KOPT-K1 (cell line): ENCODE measurements around the gene TRIM47.
A peak's percentile ranks its signal among the peaks of the same experiment; 100 is the strongest.

Experiments used
- H3K27ac ChIP-seq: fragments of 200-600 bp; sonication (generic); 2 replicates; pipeline ENCODE4 v1.5.1; 2016; ENCODE audit warnings: antibody characterized with exemption, mild to moderate bottlenecking, low read depth, low read length; ENCODE audit not compliant: poor library complexity, severe bottlenecking
- H3K36me3 ChIP-seq: fragments of 200-600 bp; sonication (generic); 2 replicates; pipeline ENCODE4 v1.5.1; 2017; ENCODE audit warnings: antibody characterized with exemption, mild to moderate bottlenecking, low read length, moderate library complexity; ENCODE audit not compliant: insufficient read depth
- H3K9me3 ChIP-seq: fragments of 200-600 bp; sonication (generic); 2 replicates; pipeline ENCODE4 v1.5.1; 2017; ENCODE audit warnings: antibody characterized with exemption, low read length, mild to moderate bottlenecking; ENCODE audit not compliant: insufficient read depth, poor library complexity, severe bottlenecking

TRIM47 gene

GRCh38 chr17:75850928-75851692 is 27.3 kb downstream of the TRIM47 start:
- peaks cover 56% of the 10 kb centered on the region for H3K36me3 ChIP-seq
- no peaks in the 10 kb centered on the region for H3K9me3 ChIP-seq
- no peak overlapping the region for H3K27ac ChIP-seq

GRCh38 chr17:75849724-75850123 is 28.7 kb downstream of the TRIM47 start:
- Histone ChIP-seq H3K9me3 (no peaks in the 10 kb centered on the region), H3K36me3 (peaks cover 61% of the 10 kb centered on the region), H3K27ac (no peak overlapping the region)

GRCh38 chr17:75849279-75849646 is 29.1 kb downstream of the TRIM47 start:
- Histone ChIP-seq H3K36me3 (peaks cover 61% of the 10 kb centered on the region), H3K9me3 (no peaks in the 10 kb centered on the region), H3K27ac (no peak overlapping the region)

- Histone ChIP-seq H3K9me3 (no peaks in the 10 kb centered on the region), H3K36me3 (peaks cover 61% of the 10 kb centered on the region), H3K27ac (no peak overlapping the region)
Observed at GRCh38 chr17:75848523-75849278, 29.7 kb downstream of the TRIM47 start.

- Histone ChIP-seq H3K36me3 (peaks cover 61% of the 10 kb centered on the region), H3K27ac (no peak overlapping the region), H3K9me3 (no peaks in the 10 kb centered on the region)
Observed at GRCh38 chr17:75847614-75848522, 30.5 kb downstream of the TRIM47 start.

- H3K9me3 ChIP-seq: no peaks in the 10 kb centered on the region
- H3K36me3 ChIP-seq: peaks cover 67% of the 10 kb centered on the region
- H3K27ac ChIP-seq: no peak overlapping the region
Observed at GRCh38 chr17:75846692-75847613, 31.4 kb downstream of the TRIM47 start.

- Histone ChIP-seq H3K27ac (peak overlapping the region; percentile 91), H3K9me3 (no peaks in the 10 kb centered on the region), H3K36me3 (peaks cover 63% of the 10 kb centered on the region)
Observed at GRCh38 chr17:75845933-75846691, 32.3 kb downstream of the TRIM47 start.

- no peaks in the 10 kb centered on the region for H3K9me3 ChIP-seq
- H3K36me3 ChIP-seq: peaks cover 62% of the 10 kb centered on the region
- H3K27ac ChIP-seq: peak overlapping the region; percentile 91
Observed at GRCh38 chr17:75845058-75845711, 33.2 kb downstream of the TRIM47 start.

- H3K9me3 ChIP-seq: no peaks in the 10 kb centered on the region
- peak overlapping the region; percentile 91 for H3K27ac ChIP-seq
- H3K36me3 ChIP-seq: peaks cover 62% of the 10 kb centered on the region
Observed at GRCh38 chr17:75844530-75845057, 33.8 kb downstream of the TRIM47 start.

GRCh38 chr17:75843577-75844529 is 34.5 kb downstream of the TRIM47 start, which contains the start of gene UNC13D:
Gene UNC13D (minus strand): TSS chr17:75844404. CDS start chr17:75844337, 67 bp downstream.
- Histone ChIP-seq H3K36me3 (peaks cover 62% of the 10 kb centered on the region), H3K27ac (peak within 1 kb of the TSS; percentile 91), H3K9me3 (no peaks in the 10 kb centered on the region)

GRCh38 chr17:75842963-75843576 is 35.3 kb downstream of the TRIM47 start:
- peak overlapping the region; percentile 91 for H3K27ac ChIP-seq
- H3K36me3 ChIP-seq: peaks cover 62% of the 10 kb centered on the region
- H3K9me3 ChIP-seq: no peaks in the 10 kb centered on the region

- H3K27ac ChIP-seq: peak overlapping the region; percentile 91
- H3K9me3 ChIP-seq: no peaks in the 10 kb centered on the region
- H3K36me3 ChIP-seq: peaks cover 62% of the 10 kb centered on the region
Observed at GRCh38 chr17:75842411-75842810, 36.0 kb downstream of the TRIM47 start.
